Heart left ventricle (tissue), 16 donors: ENCODE results near the gene AFAP1. TPM values are rescaled to one million over a fixed set of nuclear protein-coding genes. Genes with fewer than 3 reads are reported as not detected.

Experiments
- ATAC-seq, 4 donors: fragments of 200-7000 bp; cut with Tn5 transposase; one replicate each; pipeline ENCODE4 v1.9.1; 2020 to 2022; ENCODE audit warnings: moderate library complexity in 4 of 4, mild to moderate bottlenecking in 3 of 4, moderate number of reproducible peaks in 1 of 4
- DNase-seq, 5 donors: peaks; one replicate each; pipeline ENCODE4 v3.0.0-alpha.2; 2020
- H3K27ac ChIP-seq, 12 donors: fragments of 200-600 bp; sonication (generic) in 4 of 12; one replicate each; pipeline versions ENCODE4 v1.5.0 to v1.8.0; 2016 to 2022; ENCODE audit warnings: mild to moderate bottlenecking in 2 of 12
- H3K27me3 ChIP-seq, 9 donors: fragments of 200-600 bp; sonication (generic) in 2 of 9; one replicate each; pipeline versions ENCODE4 v1.5.1 to v1.8.0; 2016 to 2022; ENCODE audit warnings: mild to moderate bottlenecking in 3 of 9
- H3K36me3 ChIP-seq, 9 donors: fragments of 200-600 bp; sonication (generic) in 2 of 9; one replicate each; pipeline versions ENCODE4 v1.5.0 to v1.8.0; 2018 to 2022; ENCODE audit warnings: mild to moderate bottlenecking in 2 of 9
- H3K4me1 ChIP-seq, 12 donors: fragments of 200-600 bp; sonication (generic) in 4 of 12; one replicate each; pipeline versions ENCODE4 v1.5.0 to v1.8.0; 2016 to 2022; ENCODE audit warnings: mild to moderate bottlenecking in 3 of 12
- H3K4me3 ChIP-seq, 12 donors: fragments of 200-600 bp; sonication (generic) in 4 of 12; one replicate each; pipeline versions ENCODE4 v1.5.0 to v1.8.0; 2017 to 2022; ENCODE audit warnings: mild to moderate bottlenecking in 9 of 12, moderate library complexity in 4 of 12
- H3K9me3 ChIP-seq, 12 donors: fragments of 200-600 bp; sonication (generic) in 4 of 12; one replicate each; pipeline versions ENCODE4 v1.5.0 to v1.8.0; 2016 to 2022; ENCODE audit warnings: mild to moderate bottlenecking in 1 of 12
- POLR2A ChIP-seq, 2 donors: fragments of 450-650 bp; IDR thresholded peaks; one replicate each; pipeline ENCODE4 v1.6.1; 2017; ENCODE audit warnings: antibody characterized with exemption in 2 of 2, mild to moderate bottlenecking in 2 of 2, moderate library complexity in 2 of 2
- WGBS, 4 donors: extraction: QIAGEN DNeasy Blood & Tissue Kit in 2 of 4; methylation state at CpG; one replicate each; pipeline versions ENCODE4 v1.1.5 to v1.1.7; 2013 to 2018; 5-methylcytosine and 5-hydroxymethylcytosine counted together
- intact Hi-C, 10 donors: fragments of 100-400 bp; cut with DNase I; formaldehyde crosslinking; loops; one replicate each; pipeline versions ENCODE4 v1.11.1 to v1.14.2; 2022
- polyA plus RNA-seq, 2 donors: library from polyadenylated mRNA; stranded (reverse); fragments of 200-250 nt; gene quantifications; one replicate each; pipeline ENCODE4 v1.2.3, GENCODE V29; 2013
- total RNA-seq, 9 donors: library from RNA; depleted of rRNA in 2 of 9; stranded (reverse); fragments of >200 nt in 2 of 9; fragmentation: NEBNext Ultra II Directional in 3 of 9; extraction: Animal tissue kit (Norgen Biotek cat#: 25700) in 3 of 9; gene quantifications; one replicate each; pipeline versions ENCODE4 v1.1.0 to v1.2.4, GENCODE V29; 2016 to 2023
- TF ChIP-seq, protein P1 (sequence below), 12 donors: fragments of 200-600 bp; sonication (generic) in 4 of 12; IDR thresholded peaks; one replicate each; pipeline versions ENCODE4 v1.5.0 to v1.8.0; 2018 to 2022; ENCODE audit warnings: antibody characterized with exemption in 12 of 12, mild to moderate bottlenecking in 5 of 12
- donor health status: ischemic (EF 13 %, LVEDD 7.1; RV severe dilation, severe dysfunction).
- donor health status: healthy with polysubstance abuse.
- donor health status: DM: no; HTN: yes; CAD: no.
- donor health status: DM: no; HTN: no; CAD: no.
- donor health status: ischemic (EF 25% LVEDD 6.9; RV normal size, moderate dysfunction).
- donor health status: ischemic (EF 25% LVEDD 5.7; RV mildly dilated, moderate dysfunction).
- donor health status: healthy.
- donor health status: DM: yes; HTN: yes; CAD: no.
- donor health status: ischemic (EF 35%, LVEDD 5.7; RV mildly dilated, moderate dysfunction).
- donor health status: nonischemic (EF 11% LVEDD 7.7; RV severe dilation, severe dysfunction).
- donor health status: DM: yes; HTN: yes; CAD: no.
- donor health status: PGD.
- donor health status: ischemic (EF 29% LVEDD 5.4; RV normal size, mild dysfunction).
- donor health status: nonischemic (EF 23%, LVEDD 6.1; RV moderate dilation, normal function).

The AFAP1 gene
- total and polyA plus RNA-seq, 11 donors, result 2.0 to 18.0 (median 7.0) TPM

GRCh38 chr4:7861440-7861881, 78.2 kb downstream of the AFAP1 start:
- Histone ChIP-seq H3K27ac (peak overlapping the region in 6 of 12 donors; percentile 0 to 60 (median 32)), H3K36me3 (peaks cover 0 to 13% (median 0%) of the 10 kb centered on the region in 9 donors), H3K27me3 (no peaks in the 10 kb centered on the region), H3K9me3 (no peaks in the 10 kb centered on the region), H3K4me3 (no peak overlapping the region), H3K4me1 (peaks cover 0 to 47% (median 14%) of the 10 kb centered on the region in 12 donors)
- intact Hi-C loops, result loop anchor here in 1 of 10 donors (10.0 kb wide), 1 partner anchor 73 kb away; the partner anchor contains the start of gene AFAP1
- TF ChIP-seq, protein P1, sequence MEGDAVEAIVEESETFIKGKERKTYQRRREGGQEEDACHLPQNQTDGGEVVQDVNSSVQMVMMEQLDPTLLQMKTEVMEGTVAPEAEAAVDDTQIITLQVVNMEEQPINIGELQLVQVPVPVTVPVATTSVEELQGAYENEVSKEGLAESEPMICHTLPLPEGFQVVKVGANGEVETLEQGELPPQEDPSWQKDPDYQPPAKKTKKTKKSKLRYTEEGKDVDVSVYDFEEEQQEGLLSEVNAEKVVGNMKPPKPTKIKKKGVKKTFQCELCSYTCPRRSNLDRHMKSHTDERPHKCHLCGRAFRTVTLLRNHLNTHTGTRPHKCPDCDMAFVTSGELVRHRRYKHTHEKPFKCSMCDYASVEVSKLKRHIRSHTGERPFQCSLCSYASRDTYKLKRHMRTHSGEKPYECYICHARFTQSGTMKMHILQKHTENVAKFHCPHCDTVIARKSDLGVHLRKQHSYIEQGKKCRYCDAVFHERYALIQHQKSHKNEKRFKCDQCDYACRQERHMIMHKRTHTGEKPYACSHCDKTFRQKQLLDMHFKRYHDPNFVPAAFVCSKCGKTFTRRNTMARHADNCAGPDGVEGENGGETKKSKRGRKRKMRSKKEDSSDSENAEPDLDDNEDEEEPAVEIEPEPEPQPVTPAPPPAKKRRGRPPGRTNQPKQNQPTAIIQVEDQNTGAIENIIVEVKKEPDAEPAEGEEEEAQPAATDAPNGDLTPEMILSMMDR (IDR thresholded peaks at IDR 0.05), result no peak
- no peak for TF ChIP-seq POLR2A (IDR thresholded peaks at IDR 0.05)
- WGBS, 4 donors, result 56 to 66% (median 59%) methylated on average over 6 of the region's 6 CpGs
- DNase-seq, result peak in 2 of 5 donors; percentile 34 to 47
- peak in 3 of 4 donors; percentile 29 to 53 (median 38) for ATAC-seq

DNA sequence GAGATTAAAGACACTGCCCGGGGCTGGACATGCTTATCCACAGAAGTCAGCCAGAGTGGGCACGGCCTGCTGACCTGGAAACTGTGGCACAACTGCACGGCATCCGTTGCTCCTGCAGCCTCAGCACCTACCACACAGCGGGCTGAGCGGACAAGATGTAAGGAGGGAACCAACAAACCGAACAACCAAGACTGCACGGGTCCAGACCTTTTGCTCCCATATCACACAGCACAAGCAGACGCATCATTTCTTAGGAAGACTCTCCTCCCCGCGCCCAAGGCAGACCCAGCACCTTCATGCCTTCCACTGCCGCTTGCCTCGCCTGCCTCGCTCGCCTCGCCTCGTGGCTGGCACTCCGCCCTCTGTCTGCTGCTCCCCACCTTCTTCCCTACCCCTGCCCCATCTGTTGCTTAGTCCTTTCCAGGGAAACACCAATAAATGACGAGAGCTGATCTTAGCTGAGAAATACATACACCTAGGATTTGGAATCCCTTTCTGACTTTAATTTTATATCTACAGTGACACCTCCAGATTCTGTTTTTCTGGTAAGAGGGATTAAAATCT, 79.0 kb downstream of the AFAP1 start:
- Histone ChIP-seq H3K27ac (peak overlapping the region in 4 of 12 donors; percentile 0 to 60 (median 29)), H3K4me3 (no peak overlapping the region), H3K4me1 (peaks cover 0 to 48% (median 15%) of the 10 kb centered on the region in 12 donors), H3K36me3 (peaks cover 0 to 7% (median 0%) of the 10 kb centered on the region in 9 donors), H3K9me3 (no peaks in the 10 kb centered on the region), H3K27me3 (no peaks in the 10 kb centered on the region)
- TF ChIP-seq, protein P1 (IDR thresholded peaks at IDR 0.05), result no peak
- TF ChIP-seq POLR2A (IDR thresholded peaks at IDR 0.05), result no peak
- ATAC-seq (no peak), DNase-seq (no peak)
- 91 to 94% (median 92%) methylated on average over 19 of the region's 19 CpGs for WGBS, 4 donors
- intact Hi-C loops, result loop anchor here in 1 of 10 donors (10.0 kb wide), 1 partner anchor 74 kb away; the partner anchor contains the start of gene AFAP1

DNA sequence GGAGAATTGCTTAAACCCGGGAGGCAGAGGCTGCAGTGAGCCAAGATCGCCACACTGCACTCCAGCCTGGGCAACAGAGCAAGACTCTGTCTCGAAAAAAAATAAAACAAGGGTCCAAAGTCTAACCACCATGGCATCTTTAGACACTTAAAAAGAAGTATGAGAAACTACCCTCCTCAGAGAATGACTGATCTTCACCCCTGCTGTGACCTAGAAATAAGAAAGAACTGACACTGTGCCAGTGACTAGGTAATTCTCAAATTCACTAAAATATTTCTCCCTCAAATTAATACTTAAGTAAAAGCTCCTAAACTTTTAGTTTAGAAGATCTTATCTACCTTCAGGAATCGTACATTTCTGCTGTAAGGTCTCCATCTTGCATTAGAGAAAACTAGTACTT, 80.3 kb downstream of the AFAP1 start:
- no peaks in the 10 kb centered on the region for H3K9me3 ChIP-seq
- peaks cover 0 to 52% (median 15%) of the 10 kb centered on the region in 12 donors for H3K4me1 ChIP-seq
- no peak for ATAC-seq
- intact Hi-C loops, result no loop called here
- no peaks in the 10 kb centered on the region for H3K27me3 ChIP-seq
- WGBS, 4 donors, result 80 to 98% (median 86%) methylated on average over 4 of the region's 4 CpGs
- no peak for TF ChIP-seq POLR2A (IDR thresholded peaks at IDR 0.05)
- TF ChIP-seq, protein P1 (IDR thresholded peaks at IDR 0.05), result no peak
- H3K36me3 ChIP-seq, result peaks cover 0 to 10% (median 2%) of the 10 kb centered on the region in 9 donors
- H3K4me3 ChIP-seq, result no peak overlapping the region
- no peak overlapping the region for H3K27ac ChIP-seq
- no peak for DNase-seq

GRCh38 chr4:7858498-7858897, 81.2 kb downstream of the AFAP1 start:
- WGBS, 4 donors, result 67 to 84% (median 70%) methylated on average over 5 of the region's 5 CpGs
- no peaks in the 10 kb centered on the region for H3K27me3 ChIP-seq
- H3K27ac ChIP-seq, result peak overlapping the region in 2 of 12 donors; percentile 3 to 60

More at GRCh38 chr4:7858498-7858897, 81.2 kb downstream of the AFAP1 start:
- ATAC-seq (no peak), DNase-seq (no peak)
- intact Hi-C loops, result no loop called here
- peaks cover 0 to 18% (median 4%) of the 10 kb centered on the region in 9 donors for H3K36me3 ChIP-seq
- H3K9me3 ChIP-seq, result no peaks in the 10 kb centered on the region
- H3K4me1 ChIP-seq, result peaks cover 0 to 52% (median 15%) of the 10 kb centered on the region in 12 donors
- TF ChIP-seq POLR2A (IDR thresholded peaks at IDR 0.05), result no peak
- TF ChIP-seq, protein P1 (IDR thresholded peaks at IDR 0.05), result no peak
- H3K4me3 ChIP-seq, result no peak overlapping the region
